Left ventricle myocardium inferior (tissue), 1 donor: ENCODE data around the gene PDLIM5. TPM values are rescaled to one million over a fixed set of nuclear protein-coding genes. Genes with fewer than 3 reads are reported as not detected.

Source experiments
- DNase-seq: peaks from one replicate; pipeline ENCODE4 v3.0.0-alpha.2; 2020
- H3K27ac ChIP-seq: fragments of 200-600 bp; replicated peaks from 2 replicates; pipeline ENCODE4 v1.8.0; 2021
- H3K27me3 ChIP-seq: fragments of 200-600 bp; 2 replicates; pipeline ENCODE4 v1.8.0; 2021; ENCODE audit warnings: low read depth
- H3K36me3 ChIP-seq: fragments of 200-600 bp; 2 replicates; pipeline ENCODE4 v1.8.0; 2021
- H3K4me1 ChIP-seq: fragments of 200-600 bp; 2 replicates; pipeline ENCODE4 v1.8.0; 2021
- H3K4me3 ChIP-seq: fragments of 200-600 bp; 2 replicates; pipeline ENCODE4 v1.8.0; 2021; ENCODE audit warnings: mild to moderate bottlenecking, moderate library complexity
- H3K9me3 ChIP-seq: fragments of 200-600 bp; replicated peaks from 2 replicates; pipeline ENCODE4 v1.8.0; 2021
- intact Hi-C: fragments of 100-400 bp; cut with micrococcal nuclease; formaldehyde crosslinking; loops from one replicate; pipeline ENCODE4 v1.11.0; 2022
- total RNA-seq: library from RNA; stranded (reverse); fragmentation: NEBNext Ultra II Directional; extraction: Animal tissue kit (Norgen Biotek cat#: 25700); gene quantifications from one replicate; pipeline ENCODE4 v1.2.1, GENCODE V29; 2021
- TF ChIP-seq, protein P1 (sequence below): fragments of 200-600 bp; IDR thresholded peaks from 2 replicates; pipeline ENCODE4 v1.8.0; 2021; ENCODE audit warnings: antibody characterized with exemption, mild to moderate bottlenecking, borderline replicate concordance
- donor health status: DM: no; HTN: yes; CAD: no; lungs with severe emphysema.

The PDLIM5 gene
- total RNA-seq, 1 donor from 2014 or later, result 982 TPM

DNA sequence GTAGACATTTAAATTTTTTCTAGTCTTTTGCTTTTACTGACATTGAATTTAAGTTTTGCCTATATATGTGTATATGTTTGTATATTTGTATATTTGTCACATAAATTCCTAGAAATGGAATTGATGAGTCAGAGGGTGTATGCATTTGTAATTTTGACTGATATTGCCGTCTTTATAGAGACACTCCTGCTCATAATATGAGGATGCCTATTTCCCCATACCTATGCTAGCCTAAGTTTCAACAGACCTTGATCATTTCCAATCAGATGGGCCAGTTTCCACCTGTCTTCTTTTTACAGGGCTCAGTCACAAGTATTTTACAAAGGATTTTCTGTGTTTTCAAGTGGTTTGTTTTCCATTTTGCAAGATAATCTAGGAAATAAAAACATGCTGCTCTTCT, 10.8 kb downstream of the PDLIM5 start:
- Histone ChIP-seq H3K36me3 (no peaks in the 10 kb centered on the region), H3K27ac (peak overlapping the region; percentile 30), H3K27me3 (no peaks in the 10 kb centered on the region), H3K4me3 (peak overlapping the region; percentile 55), H3K4me1 (peaks cover 100% of the 10 kb centered on the region), H3K9me3 (no peaks in the 10 kb centered on the region)
- TF ChIP-seq, protein P1, sequence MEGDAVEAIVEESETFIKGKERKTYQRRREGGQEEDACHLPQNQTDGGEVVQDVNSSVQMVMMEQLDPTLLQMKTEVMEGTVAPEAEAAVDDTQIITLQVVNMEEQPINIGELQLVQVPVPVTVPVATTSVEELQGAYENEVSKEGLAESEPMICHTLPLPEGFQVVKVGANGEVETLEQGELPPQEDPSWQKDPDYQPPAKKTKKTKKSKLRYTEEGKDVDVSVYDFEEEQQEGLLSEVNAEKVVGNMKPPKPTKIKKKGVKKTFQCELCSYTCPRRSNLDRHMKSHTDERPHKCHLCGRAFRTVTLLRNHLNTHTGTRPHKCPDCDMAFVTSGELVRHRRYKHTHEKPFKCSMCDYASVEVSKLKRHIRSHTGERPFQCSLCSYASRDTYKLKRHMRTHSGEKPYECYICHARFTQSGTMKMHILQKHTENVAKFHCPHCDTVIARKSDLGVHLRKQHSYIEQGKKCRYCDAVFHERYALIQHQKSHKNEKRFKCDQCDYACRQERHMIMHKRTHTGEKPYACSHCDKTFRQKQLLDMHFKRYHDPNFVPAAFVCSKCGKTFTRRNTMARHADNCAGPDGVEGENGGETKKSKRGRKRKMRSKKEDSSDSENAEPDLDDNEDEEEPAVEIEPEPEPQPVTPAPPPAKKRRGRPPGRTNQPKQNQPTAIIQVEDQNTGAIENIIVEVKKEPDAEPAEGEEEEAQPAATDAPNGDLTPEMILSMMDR, result no peak
- no peak for DNase-seq
- intact Hi-C loops, result no loop called here

- peak overlapping the region; percentile 55 for H3K4me3 ChIP-seq
- H3K27ac ChIP-seq, result peak overlapping the region; percentile 30
Observed at GRCh38 chr4:94463771-94464170, 12.0 kb downstream of the PDLIM5 start.

GRCh38 chr4:94466371-94466770, 14.6 kb downstream of the PDLIM5 start:
- intact Hi-C loops, result no loop called here
- Histone ChIP-seq H3K36me3 (peaks cover 4% of the 10 kb centered on the region), H3K4me3 (peak overlapping the region; percentile 55), H3K4me1 (peaks cover 100% of the 10 kb centered on the region), H3K27me3 (no peaks in the 10 kb centered on the region), H3K9me3 (no peaks in the 10 kb centered on the region), H3K27ac (no peak overlapping the region)
- TF ChIP-seq, protein P1, result no peak
- no peak for DNase-seq

More at GRCh38 chr4:94463771-94464170, 12.0 kb downstream of the PDLIM5 start:
- Histone ChIP-seq H3K4me1 (peaks cover 100% of the 10 kb centered on the region), H3K27me3 (no peaks in the 10 kb centered on the region), H3K9me3 (no peaks in the 10 kb centered on the region), H3K36me3 (no peaks in the 10 kb centered on the region)
- no peak for DNase-seq
- TF ChIP-seq, protein P1, result no peak
- intact Hi-C loops, result no loop called here

GRCh38 chr4:94466923-94467322, 15.2 kb downstream of the PDLIM5 start:
- no peaks in the 10 kb centered on the region for H3K9me3 ChIP-seq
- no peak overlapping the region for H3K4me3 ChIP-seq
- intact Hi-C loops, result no loop called here
- no peak for DNase-seq
- peaks cover 100% of the 10 kb centered on the region for H3K4me1 ChIP-seq
- no peaks in the 10 kb centered on the region for H3K27me3 ChIP-seq
- H3K27ac ChIP-seq, result no peak overlapping the region
- peaks cover 4% of the 10 kb centered on the region for H3K36me3 ChIP-seq
- TF ChIP-seq, protein P1, result no peak

DNA sequence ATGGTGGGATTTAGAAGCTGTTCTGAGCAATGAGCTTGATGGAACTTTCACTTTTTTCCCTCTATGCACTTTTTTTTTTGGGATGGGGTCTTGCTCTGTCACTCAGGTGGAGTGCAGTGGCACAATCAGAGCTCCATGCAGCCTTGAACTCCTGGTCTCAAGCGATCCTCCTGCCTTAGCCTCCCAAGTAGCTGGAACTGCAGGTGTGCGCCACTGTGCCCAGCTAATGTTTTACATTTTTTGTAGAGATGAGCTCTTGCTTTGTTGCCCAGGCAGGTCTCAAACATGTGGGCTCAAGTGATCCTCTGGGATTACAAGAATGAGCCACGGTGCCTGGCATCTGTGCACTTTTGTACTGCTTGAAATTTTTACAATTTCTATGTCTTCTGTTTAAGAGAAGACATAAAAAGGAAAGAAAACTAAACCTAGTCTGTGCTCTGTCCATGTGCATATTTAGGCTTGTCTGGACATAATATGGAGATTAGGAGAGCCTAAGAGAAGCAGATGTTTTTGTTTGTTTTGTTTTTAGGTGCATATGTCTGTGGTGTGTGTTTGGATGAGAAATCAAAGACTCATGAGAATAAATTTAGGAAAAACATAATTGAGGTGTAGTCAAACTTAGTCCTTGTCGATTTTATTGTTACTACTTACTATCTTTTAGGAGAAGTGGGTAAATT, 16.5 kb downstream of the PDLIM5 start:
- Histone ChIP-seq H3K9me3 (no peaks in the 10 kb centered on the region), H3K27ac (peak overlapping the region; percentile 35), H3K4me1 (peaks cover 100% of the 10 kb centered on the region), H3K36me3 (peaks cover 4% of the 10 kb centered on the region), H3K4me3 (peak overlapping the region; percentile 5), H3K27me3 (no peaks in the 10 kb centered on the region)
- intact Hi-C loops, result no loop called here
- no peak for DNase-seq
- TF ChIP-seq, protein P1, result no peak
